Naive thymus-derived CD4-positive, alpha-beta T cell (primary cell): ENCODE results near the gene BANK1. TPM values are rescaled to one million over a fixed set of nuclear protein-coding genes. Genes with fewer than 3 reads are reported as not detected.

ENCODE experiments used
- ATAC-seq: fragments of 150-1000 bp; cut with Tn5 transposase; 2 replicates; pipeline ENCODE4 v1.10.0; 2021; ENCODE audit warnings: mild to moderate bottlenecking, moderate library complexity
- CTCF ChIA-PET: fragments of 350-600 bp; sonication (Branson Sonifier 250); formaldehyde crosslinking; loops from one replicate; lab custom pipeline; 2021; ENCODE audit warnings: antibody characterized with exemption; lab: Charles Lee
- POLR2A ChIA-PET: fragments of 350-600 bp; sonication (Branson Sonifier 250); formaldehyde crosslinking; loops from one replicate; lab custom pipeline; 2021; ENCODE audit warnings: antibody characterized with exemption, inconsistent platforms; lab: Charles Lee
- DNase-seq, 9 donors: peaks; one replicate each; pipeline versions ENCODE4 v3.0.0 to v3.0.0-alpha.2; 2020 to 2022; ENCODE audit warnings: mixed read lengths in 1 of 9
- H3K27ac ChIP-seq: one replicate; pipeline ENCODE4 v1.7.0; 2013; ENCODE audit warnings: mild to moderate bottlenecking, low read depth, low read length, moderate library complexity
- H3K27me3 ChIP-seq, 2 donors: one replicate each; pipeline ENCODE4 v1.7.0; 2013; ENCODE audit warnings: low read length in 2 of 2, mild to moderate bottlenecking in 2 of 2, moderate library complexity in 2 of 2; ENCODE audit not compliant: control insufficient read depth in 2 of 2, insufficient read depth in 2 of 2
- H3K36me3 ChIP-seq, 3 experiments: 1 replicate in 2 of 3; 2 replicates in 1 of 3; pipeline ENCODE4 v1.7.0; 2013; ENCODE audit warnings: low read length in 3 of 3, mild to moderate bottlenecking in 3 of 3, moderate library complexity in 1 of 3; ENCODE audit not compliant: insufficient read depth in 3 of 3, control insufficient read depth in 2 of 3
- H3K4me1 ChIP-seq, 2 donors: one replicate each; pipeline ENCODE4 v1.7.0; 2013; ENCODE audit warnings: low read length in 2 of 2, mild to moderate bottlenecking in 2 of 2, moderate library complexity in 1 of 2; ENCODE audit not compliant: control insufficient read depth in 2 of 2, insufficient read depth in 2 of 2
- H3K4me3 ChIP-seq: 2 replicates; pipeline ENCODE4 v1.7.0; 2013; ENCODE audit warnings: mild to moderate bottlenecking, low read length
- H3K9me3 ChIP-seq, 3 experiments: 1 replicate in 2 of 3; 2 replicates in 1 of 3; pipeline ENCODE4 v1.7.0; 2013; ENCODE audit warnings: low read length in 3 of 3; ENCODE audit not compliant: control insufficient read depth in 2 of 3
- H3K27ac Mint-ChIP-seq, 9 donors: one replicate each; pipeline ENCODE4 v1.8.0; 2020 to 2022; ENCODE audit warnings: mixed read lengths in 9 of 9, mild to moderate bottlenecking in 8 of 9, moderate library complexity in 5 of 9, inconsistent platforms in 2 of 9
- H3K27me3 Mint-ChIP-seq, 5 donors: one replicate each; pipeline ENCODE4 v1.8.0; 2021 to 2022; ENCODE audit warnings: mixed read lengths in 5 of 5, mild to moderate bottlenecking in 1 of 5
- H3K36me3 Mint-ChIP-seq, 5 donors: one replicate each; pipeline ENCODE4 v1.8.0; 2020 to 2022; ENCODE audit warnings: mixed read lengths in 5 of 5, mild to moderate bottlenecking in 3 of 5, inconsistent platforms in 1 of 5
- H3K4me1 Mint-ChIP-seq, 7 donors: one replicate each; pipeline ENCODE4 v1.8.0; 2020 to 2022; ENCODE audit warnings: mixed read lengths in 7 of 7, mild to moderate bottlenecking in 3 of 7, inconsistent platforms in 1 of 7
- H3K4me3 Mint-ChIP-seq, 10 donors: one replicate each; pipeline ENCODE4 v1.8.0; 2020 to 2022; ENCODE audit warnings: mild to moderate bottlenecking in 10 of 10, mixed read lengths in 10 of 10, moderate library complexity in 6 of 10, inconsistent platforms in 2 of 10
- H3K9me3 Mint-ChIP-seq, 11 donors: one replicate each; pipeline ENCODE4 v1.8.0; 2020 to 2022; ENCODE audit warnings: mixed read lengths in 11 of 11, mild to moderate bottlenecking in 4 of 11, inconsistent platforms in 1 of 11, moderate library complexity in 1 of 11
- intact Hi-C, 2 donors: fragments of 100-400 bp; cut with micrococcal nuclease; formaldehyde crosslinking; loops; one replicate each; pipeline ENCODE4 v1.15.1; 2023
- polyA plus RNA-seq, 2 donors: library from polyadenylated mRNA; unstranded; fragments of 300-500 nt; fragmentation: Illumina TruSeq; gene quantifications; one replicate each; pipeline ENCODE4 v1.2.3, GENCODE V29; 2021
- total RNA-seq, 6 experiments: library from RNA in 5 of 6; stranded (reverse) in 5 of 6; gene quantifications; 1 replicate in 5 of 6; 2 replicates in 1 of 6; pipeline ENCODE4 v1.2.3 and lab custom pipeline; 2021 to 2026

BANK1 gene
- total and polyA plus RNA-seq, 7 experiments from 2014 or later = 0.22 to 8.3 (median 0.54) TPM

DNA sequence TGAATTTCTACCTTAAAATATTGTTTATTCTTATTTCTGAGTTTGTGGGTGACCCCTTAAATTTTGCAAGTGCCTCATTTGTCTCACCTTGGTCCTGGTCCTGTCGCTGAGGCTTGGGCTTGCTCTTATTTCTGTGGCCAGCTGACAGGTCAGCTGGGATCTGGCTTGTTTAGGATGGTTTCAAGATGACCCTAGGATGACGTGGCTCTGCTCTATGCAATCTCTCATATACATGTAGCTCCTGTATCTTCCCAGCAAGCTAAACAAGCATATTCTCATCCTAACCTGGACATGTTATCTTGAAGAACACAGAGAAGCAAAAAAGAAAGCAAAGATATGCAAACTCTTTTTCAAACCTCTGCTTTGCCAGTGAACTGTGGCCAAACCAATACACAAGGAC lies 158.4 kb downstream of the BANK1 start:
- intact Hi-C loops = no loop called here
- Mint-ChIP-seq H3K4me3 (no peak overlapping the region), H3K4me1 (no peaks in the 10 kb centered on the region), H3K9me3 (no peaks in the 10 kb centered on the region), H3K27ac (no peak overlapping the region), H3K27me3 (peaks cover under 1 to 15% (median 11%) of the 10 kb centered on the region in 5 donors), H3K36me3 (no peaks in the 10 kb centered on the region)
- Histone ChIP-seq H3K36me3 (no peaks in the 10 kb centered on the region), H3K4me1 (no peaks in the 10 kb centered on the region), H3K4me3 (no peak overlapping the region), H3K27ac (no peak overlapping the region), H3K9me3 (no peaks in the 10 kb centered on the region), H3K27me3 (no peaks in the 10 kb centered on the region)
- ATAC-seq (no peak), DNase-seq (no peak)
- CTCF ChIA-PET = interaction anchor here (0.6 kb wide), 1 partner anchor 82 kb away, joined by 3 read pairs; no protein-coding TSS in a partner anchor
- POLR2A ChIA-PET = no interaction called here

DNA sequence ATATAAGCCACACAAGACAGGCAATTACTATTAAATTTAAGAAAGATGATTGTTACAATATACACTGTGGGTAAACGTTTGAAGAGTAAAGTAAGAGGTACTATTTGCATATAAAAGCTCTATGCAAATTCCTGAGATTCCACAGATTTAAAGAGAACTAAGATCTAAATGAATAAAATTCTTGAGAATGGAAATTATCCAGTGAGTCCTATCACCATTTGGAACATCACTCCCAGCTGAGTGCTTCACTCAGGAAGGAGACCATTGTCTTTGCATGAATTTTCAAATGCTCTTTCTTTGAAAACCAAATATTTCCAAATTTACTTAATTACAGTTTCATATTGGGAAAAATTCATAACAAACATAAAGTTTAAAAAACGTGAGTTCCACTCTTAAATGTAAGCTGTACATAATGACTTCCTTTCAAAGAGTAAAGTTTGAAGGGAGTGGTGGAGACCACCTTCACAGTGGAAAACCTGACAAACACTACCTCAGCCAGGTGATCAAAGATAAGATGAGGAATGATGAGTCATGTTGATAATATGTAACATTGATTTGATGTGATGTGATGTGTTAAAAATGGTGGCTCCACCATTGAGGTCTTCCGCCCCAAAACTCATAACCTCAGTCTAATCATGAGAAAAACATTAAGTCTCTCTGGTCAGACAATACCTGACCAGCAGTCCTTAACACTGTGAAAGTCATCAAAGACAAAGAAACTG lies 159.9 kb downstream of the BANK1 start:
- Mint-ChIP-seq H3K4me3 (no peak overlapping the region), H3K4me1 (no peaks in the 10 kb centered on the region), H3K36me3 (no peaks in the 10 kb centered on the region), H3K27me3 (peaks cover 0 to 11% (median 10%) of the 10 kb centered on the region in 5 donors), H3K9me3 (no peaks in the 10 kb centered on the region), H3K27ac (no peak overlapping the region)
- Histone ChIP-seq H3K27me3 (no peaks in the 10 kb centered on the region), H3K4me1 (no peaks in the 10 kb centered on the region), H3K9me3 (no peaks in the 10 kb centered on the region), H3K27ac (no peak overlapping the region), H3K36me3 (no peaks in the 10 kb centered on the region), H3K4me3 (no peak overlapping the region)
- DNase-seq (no peak), ATAC-seq (no peak)
- ChIA-PET CTCF (no interaction called here), POLR2A (no interaction called here)
- intact Hi-C loops = no loop called here

GRCh38 chr4:101952985-101953384 lies 162.5 kb downstream of the BANK1 start:
- H3K36me3 ChIP-seq = no peaks in the 10 kb centered on the region
- H3K27ac Mint-ChIP-seq = no peak overlapping the region
- H3K27me3 ChIP-seq = no peaks in the 10 kb centered on the region
- no peaks in the 10 kb centered on the region for H3K4me1 Mint-ChIP-seq
- H3K4me3 ChIP-seq = no peak overlapping the region
- DNase-seq (no peak), ATAC-seq (no peak)
- no peaks in the 10 kb centered on the region for H3K4me1 ChIP-seq
- CTCF ChIA-PET = no interaction called here
- no peaks in the 10 kb centered on the region for H3K36me3 Mint-ChIP-seq
- peaks cover 0 to 6% (median 5%) of the 10 kb centered on the region in 5 donors for H3K27me3 Mint-ChIP-seq
- no peaks in the 10 kb centered on the region for H3K9me3 Mint-ChIP-seq
- no peak overlapping the region for H3K27ac ChIP-seq
- POLR2A ChIA-PET = no interaction called here
- no peak overlapping the region for H3K4me3 Mint-ChIP-seq
- intact Hi-C loops = no loop called here
- H3K9me3 ChIP-seq = no peaks in the 10 kb centered on the region

- DNase-seq (no peak), ATAC-seq (no peak)
- Mint-ChIP-seq H3K27ac (no peak overlapping the region), H3K4me3 (no peak overlapping the region), H3K9me3 (no peaks in the 10 kb centered on the region), H3K4me1 (no peaks in the 10 kb centered on the region), H3K27me3 (peaks cover 0 to 5% (median 3%) of the 10 kb centered on the region in 5 donors), H3K36me3 (no peaks in the 10 kb centered on the region)
- intact Hi-C loops = no loop called here
- Histone ChIP-seq H3K27me3 (no peaks in the 10 kb centered on the region), H3K36me3 (no peaks in the 10 kb centered on the region), H3K4me1 (no peaks in the 10 kb centered on the region), H3K4me3 (no peak overlapping the region), H3K9me3 (no peaks in the 10 kb centered on the region), H3K27ac (no peak overlapping the region)
- ChIA-PET CTCF (no interaction called here), POLR2A (no interaction called here)
Observed at GRCh38 chr4:101953949-101954348, 163.4 kb downstream of the BANK1 start.

- Histone ChIP-seq H3K27me3 (no peaks in the 10 kb centered on the region), H3K4me1 (no peaks in the 10 kb centered on the region), H3K9me3 (no peaks in the 10 kb centered on the region), H3K27ac (no peak overlapping the region), H3K36me3 (no peaks in the 10 kb centered on the region), H3K4me3 (no peak overlapping the region)
- no peak for DNase-seq
- Mint-ChIP-seq H3K9me3 (no peaks in the 10 kb centered on the region), H3K27me3 (peaks cover 0 to 5% (median 0%) of the 10 kb centered on the region in 5 donors), H3K4me1 (no peaks in the 10 kb centered on the region), H3K36me3 (no peaks in the 10 kb centered on the region), H3K4me3 (no peak overlapping the region), H3K27ac (no peak overlapping the region)
- CTCF ChIA-PET = no interaction called here
- POLR2A ChIA-PET = no interaction called here
- intact Hi-C loops = no loop called here
- no peak for ATAC-seq
Observed at GRCh38 chr4:101954351-101954750, 163.8 kb downstream of the BANK1 start.

- Mint-ChIP-seq H3K4me3 (no peak overlapping the region), H3K4me1 (no peaks in the 10 kb centered on the region), H3K27ac (no peak overlapping the region), H3K36me3 (no peaks in the 10 kb centered on the region), H3K27me3 (peaks cover 0 to 5% (median 0%) of the 10 kb centered on the region in 5 donors), H3K9me3 (no peaks in the 10 kb centered on the region)
- H3K4me1 ChIP-seq = no peaks in the 10 kb centered on the region
- H3K27ac ChIP-seq = no peak overlapping the region
- no peaks in the 10 kb centered on the region for H3K27me3 ChIP-seq
- no peaks in the 10 kb centered on the region for H3K9me3 ChIP-seq
- no peak overlapping the region for H3K4me3 ChIP-seq
- CTCF ChIA-PET = no interaction called here
- POLR2A ChIA-PET = no interaction called here
- no peak for DNase-seq
- intact Hi-C loops = no loop called here
- no peaks in the 10 kb centered on the region for H3K36me3 ChIP-seq
- no peak for ATAC-seq
Observed at GRCh38 chr4:101954975-101955678, 164.6 kb downstream of the BANK1 start.
